Muscle layer of colon (tissue), 2 donors: ENCODE data around the gene CIAO3.

Experiments used
- H3K27ac ChIP-seq: one replicate; pipeline ENCODE4 v1.7.0; 2013; ENCODE audit warnings: low read depth, mild to moderate bottlenecking, low read length, moderate library complexity
- H3K27me3 ChIP-seq, 2 donors: one replicate each; pipeline ENCODE4 v1.7.0; 2013; ENCODE audit warnings: low read length in 2 of 2, mild to moderate bottlenecking in 2 of 2; ENCODE audit not compliant: insufficient read depth in 2 of 2, control insufficient read depth in 1 of 2
- H3K36me3 ChIP-seq: one replicate; pipeline ENCODE4 v1.7.0; 2013; ENCODE audit warnings: mild to moderate bottlenecking, low read length; ENCODE audit not compliant: insufficient read depth
- H3K4me1 ChIP-seq: one replicate; pipeline ENCODE4 v1.7.0; 2013; ENCODE audit warnings: mild to moderate bottlenecking, low read length; ENCODE audit not compliant: insufficient read depth
- H3K4me3 ChIP-seq, 2 donors: one replicate each; pipeline ENCODE4 v1.7.0; 2013; ENCODE audit warnings: low read length in 2 of 2, low read depth in 1 of 2, mild to moderate bottlenecking in 1 of 2, moderate library complexity in 1 of 2
- H3K9ac ChIP-seq: one replicate; pipeline ENCODE4 v1.7.0; 2013; ENCODE audit warnings: low read length
- H3K9me3 ChIP-seq: one replicate; pipeline ENCODE4 v1.7.0; 2013; ENCODE audit warnings: mild to moderate bottlenecking, low read length
- donor health status: abdominal sarcoma.
- donor health status: Adenocarcinoma of cecum.

CIAO3 gene

DNA sequence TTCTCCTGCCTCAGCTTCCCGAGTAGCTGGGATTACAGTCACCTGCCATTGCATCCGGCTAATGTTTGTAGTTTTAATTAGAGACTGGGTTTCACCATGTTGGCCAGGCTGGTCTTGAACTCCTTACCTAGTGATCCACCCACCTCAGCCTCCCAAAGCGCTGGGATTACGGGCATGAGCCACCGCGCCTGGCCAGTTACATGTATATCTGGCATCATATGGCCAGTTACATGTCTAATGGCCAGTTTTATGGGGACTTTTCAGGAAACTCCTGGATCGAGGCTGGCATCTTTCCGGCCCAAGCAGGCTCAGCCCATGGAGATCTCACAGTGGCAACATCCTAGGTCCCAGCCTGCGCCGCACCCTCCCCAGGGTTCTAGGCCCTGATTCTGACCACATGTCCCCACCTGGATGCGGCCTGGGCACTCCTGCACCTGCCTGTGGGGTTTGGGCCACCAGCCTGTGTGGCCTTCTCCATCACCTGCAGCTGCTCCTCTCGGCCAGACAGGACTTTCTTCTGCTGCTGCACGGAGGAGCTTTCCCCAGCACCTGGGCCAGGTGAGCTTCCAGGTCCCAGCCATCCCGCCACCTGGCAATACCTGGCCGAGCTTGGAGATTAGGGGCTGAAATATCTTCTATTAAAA lies 1.3 kb upstream of the CIAO3 start:
- no peak overlapping the region for H3K27ac ChIP-seq
- H3K4me1 ChIP-seq, result peaks cover 10% of the 10 kb centered on the region
- H3K27me3 ChIP-seq, result peaks cover 0 to 3% of the 10 kb centered on the region in 2 donors
- no peaks in the 10 kb centered on the region for H3K9me3 ChIP-seq
- H3K4me3 ChIP-seq, result no peak overlapping the region
- peaks cover 9% of the 10 kb centered on the region for H3K36me3 ChIP-seq
- no peak overlapping the region for H3K9ac ChIP-seq

DNA sequence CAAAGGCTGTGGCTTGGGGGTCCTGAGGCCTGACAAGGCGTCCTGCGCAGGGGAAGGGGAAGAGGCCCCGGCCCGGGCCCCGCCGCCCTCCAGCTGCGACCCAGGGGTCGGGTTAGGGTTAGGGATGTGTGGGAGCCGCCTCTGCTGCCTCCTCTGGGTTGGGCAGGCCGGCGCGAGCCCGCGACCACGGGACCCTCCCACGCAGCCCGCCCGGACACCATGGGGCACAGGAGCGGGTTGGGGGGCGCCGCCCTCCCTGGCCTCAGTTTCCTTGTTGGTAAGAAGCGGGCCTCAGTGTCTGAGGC lies 386 bp downstream of the CIAO3 start:
- Histone ChIP-seq H3K36me3 (peaks cover 17% of the 10 kb centered on the region), H3K9ac (peak overlapping the region; percentile 27), H3K4me3 (peak overlapping the region; percentile 72 to 97), H3K9me3 (no peaks in the 10 kb centered on the region), H3K27me3 (peaks cover 0 to 3% of the 10 kb centered on the region in 2 donors), H3K4me1 (peaks cover 10% of the 10 kb centered on the region), H3K27ac (peak overlapping the region; percentile 82)

DNA sequence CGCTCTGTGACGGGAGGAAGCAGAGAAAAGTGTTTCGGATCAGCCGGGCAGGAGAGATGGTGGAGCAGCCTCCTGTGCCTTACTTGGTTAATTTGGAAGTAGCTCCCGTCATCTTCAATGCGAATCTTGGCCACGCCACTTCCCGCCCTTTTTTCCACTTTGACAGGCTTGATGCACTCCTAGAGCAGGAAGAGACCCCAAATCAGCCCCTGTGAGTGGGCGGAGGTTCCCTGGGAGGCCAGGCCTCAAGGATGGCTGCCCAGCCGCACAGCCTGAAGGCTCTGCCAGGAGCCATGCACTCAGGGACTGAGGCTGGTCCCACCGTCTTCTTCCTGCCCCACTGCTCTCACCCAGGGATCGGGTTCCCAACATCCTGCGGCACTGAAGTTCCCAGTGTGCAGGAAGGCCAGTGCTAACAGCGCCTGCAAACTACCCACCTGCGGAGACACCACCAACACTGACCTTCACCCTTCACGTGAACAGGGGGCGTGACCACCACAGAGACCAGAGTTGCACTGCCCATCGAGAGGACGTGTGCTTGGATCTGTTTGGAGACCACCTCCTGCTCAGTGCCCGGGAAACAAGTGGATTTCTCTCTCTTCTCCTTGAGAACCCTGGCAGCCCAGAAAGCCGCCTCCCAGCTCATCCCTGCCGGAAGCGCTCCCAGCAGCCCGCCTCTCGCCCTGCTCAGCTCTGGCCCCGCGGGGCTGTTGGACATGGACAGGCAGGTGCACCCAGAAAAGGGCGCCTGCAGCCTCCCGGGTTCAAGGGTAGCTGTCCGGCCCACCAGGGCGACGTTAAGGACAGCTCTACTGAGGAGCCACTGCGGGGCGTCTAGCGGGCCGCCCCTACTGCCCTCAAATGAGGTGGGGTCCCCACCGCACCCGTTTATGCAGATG lies 988 bp downstream of the CIAO3 start:
- H3K36me3 ChIP-seq, result peaks cover 21% of the 10 kb centered on the region
- no peaks in the 10 kb centered on the region for H3K9me3 ChIP-seq
- peak overlapping the region; percentile 27 for H3K9ac ChIP-seq
- peak overlapping the region; percentile 82 for H3K27ac ChIP-seq
- peaks cover 10% of the 10 kb centered on the region for H3K4me1 ChIP-seq
- H3K4me3 ChIP-seq, result peak overlapping the region; percentile 72 to 97
- peaks cover 0 to 3% of the 10 kb centered on the region in 2 donors for H3K27me3 ChIP-seq

DNA sequence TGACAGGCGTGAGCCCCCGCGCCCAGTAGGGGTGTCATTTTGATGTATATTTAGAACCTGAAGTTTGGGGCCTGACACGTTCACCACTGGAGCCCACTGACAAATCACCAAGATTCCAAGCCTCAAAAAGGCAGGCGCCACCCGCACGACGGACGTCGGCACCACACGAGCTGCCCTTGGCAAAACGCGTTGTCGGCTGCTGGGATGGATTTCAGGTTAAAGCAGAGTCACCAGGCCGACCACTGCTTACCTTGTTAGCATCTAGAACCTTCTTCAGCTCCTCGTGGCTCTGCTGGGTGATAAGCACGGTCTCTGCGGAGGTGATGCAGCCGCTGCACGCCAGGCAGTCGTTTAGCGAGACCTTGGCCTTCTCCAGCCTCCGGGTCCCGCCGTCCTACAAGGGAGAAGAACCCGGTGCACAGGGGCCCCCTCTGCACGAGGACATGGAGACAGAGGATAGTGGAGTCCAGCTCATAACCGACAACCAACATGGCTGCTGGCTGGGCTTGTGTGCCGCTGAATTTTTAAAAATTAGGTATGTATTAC lies 3.8 kb downstream of the CIAO3 start:
- Histone ChIP-seq H3K27ac (no peak overlapping the region), H3K4me3 (no peak overlapping the region), H3K9ac (no peak overlapping the region), H3K9me3 (no peaks in the 10 kb centered on the region), H3K27me3 (no peaks in the 10 kb centered on the region), H3K36me3 (peaks cover 25% of the 10 kb centered on the region), H3K4me1 (peaks cover 10% of the 10 kb centered on the region)

DNA sequence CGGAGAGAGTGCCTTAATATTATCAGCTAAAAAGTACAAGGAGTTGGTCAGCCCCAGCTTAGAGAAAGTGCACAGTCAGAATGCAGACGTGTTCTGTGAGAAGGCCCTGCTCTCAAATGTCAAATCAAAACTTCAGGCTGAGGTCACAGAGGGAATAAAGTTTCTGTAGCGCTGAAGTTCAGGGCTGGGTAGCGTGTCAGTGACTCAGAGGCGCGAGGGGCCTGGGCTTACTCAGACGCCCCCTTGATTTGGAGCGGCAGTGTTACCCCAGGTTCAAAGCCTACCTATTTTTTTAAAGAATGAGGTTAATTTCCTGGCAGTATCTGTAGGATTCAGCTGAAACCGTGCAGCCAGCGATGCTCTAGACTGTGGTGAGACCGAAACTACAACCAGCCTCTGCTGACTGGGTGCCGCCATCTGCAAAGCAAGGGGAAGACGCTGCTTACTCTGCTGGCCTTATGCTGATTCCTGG lies 4.8 kb downstream of the CIAO3 start:
- H3K9me3 ChIP-seq, result no peaks in the 10 kb centered on the region
- peaks cover 7% of the 10 kb centered on the region for H3K4me1 ChIP-seq
- H3K9ac ChIP-seq, result no peak overlapping the region
- peaks cover 26% of the 10 kb centered on the region for H3K36me3 ChIP-seq
- no peak overlapping the region for H3K4me3 ChIP-seq
- H3K27ac ChIP-seq, result no peak overlapping the region
- no peaks in the 10 kb centered on the region for H3K27me3 ChIP-seq

DNA sequence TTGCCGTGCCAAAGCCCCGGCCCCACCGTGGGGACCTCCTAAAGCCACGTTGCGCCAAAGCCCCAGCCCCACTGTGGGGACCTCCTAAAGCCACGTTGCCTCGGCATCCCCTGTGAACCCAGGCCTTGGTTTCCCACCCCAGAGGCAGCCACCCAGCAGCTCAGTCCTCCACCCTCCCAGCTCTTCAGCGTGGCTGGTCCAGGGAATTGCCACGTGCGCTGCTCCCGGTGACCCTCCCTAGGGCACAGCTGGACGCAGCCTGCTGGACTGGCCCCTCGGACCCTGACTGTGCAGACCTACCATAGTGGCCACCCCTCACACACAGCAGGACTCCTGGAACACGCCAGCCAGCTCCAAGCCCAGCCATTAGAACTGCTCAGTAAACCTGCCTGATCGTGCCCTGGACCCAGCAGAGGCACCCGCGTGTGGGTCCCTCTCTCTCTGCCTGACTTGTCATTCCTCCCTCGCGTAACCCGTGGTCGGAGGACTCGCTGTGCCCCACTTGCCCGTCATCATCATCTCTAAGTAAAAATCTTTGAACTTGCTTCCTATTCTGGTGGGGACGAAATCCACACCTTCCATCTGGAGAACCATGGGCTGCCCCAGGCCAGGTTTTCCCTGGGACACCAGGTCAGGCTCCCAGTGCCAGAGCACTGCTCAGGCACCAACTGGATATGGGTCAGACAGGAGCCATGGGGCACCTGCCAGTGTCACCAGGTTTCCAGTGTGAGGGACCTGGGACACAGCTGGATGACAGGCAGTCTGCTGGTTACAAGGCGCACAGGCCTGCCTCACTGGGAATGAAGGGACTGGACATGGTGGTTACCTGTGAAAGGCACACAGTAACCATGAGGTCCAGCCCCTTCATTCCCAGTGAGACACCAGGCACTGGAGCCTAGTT lies 5.6 kb downstream of the CIAO3 start:
- Histone ChIP-seq H3K9me3 (no peaks in the 10 kb centered on the region), H3K36me3 (peaks cover 26% of the 10 kb centered on the region), H3K27ac (no peak overlapping the region), H3K9ac (no peak overlapping the region), H3K4me3 (no peak overlapping the region), H3K27me3 (no peaks in the 10 kb centered on the region), H3K4me1 (peaks cover 7% of the 10 kb centered on the region)

DNA sequence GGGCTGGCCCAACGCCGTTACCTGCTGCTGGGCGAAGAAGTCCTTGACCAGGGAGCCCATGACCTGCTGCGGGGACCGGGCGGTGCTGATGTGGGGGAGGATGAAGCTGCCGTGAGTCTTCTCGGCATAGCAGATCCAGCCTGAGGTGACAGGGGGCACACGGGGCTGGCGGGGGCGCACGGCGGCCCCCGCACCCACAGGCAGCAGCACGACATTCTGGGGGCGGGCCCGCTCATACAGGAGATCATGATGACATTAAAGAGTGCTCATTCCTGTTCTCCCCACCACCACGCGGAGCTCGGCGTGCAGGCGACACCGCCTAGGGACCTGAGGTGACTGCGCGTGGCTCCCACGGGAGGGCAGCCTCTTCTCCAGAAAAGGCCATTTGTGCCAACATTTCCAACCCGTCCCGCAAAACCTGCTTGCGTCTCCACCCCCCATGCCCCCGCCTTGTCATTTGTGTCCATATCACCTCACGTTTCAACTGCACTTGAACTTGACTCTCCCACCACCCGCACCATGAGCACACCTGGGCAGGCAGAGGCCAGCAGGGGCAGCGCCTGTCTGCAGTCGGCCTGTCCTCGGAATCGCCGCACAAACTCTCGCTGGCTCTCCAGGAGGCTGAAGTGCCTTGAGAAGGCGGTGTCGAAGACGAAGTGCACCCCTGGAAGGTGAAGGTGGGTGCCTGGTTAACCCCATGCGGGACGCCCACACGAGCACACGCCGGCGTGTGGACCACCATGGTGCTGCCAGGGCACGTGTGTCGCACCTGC lies 6.4 kb downstream of the CIAO3 start:
- H3K27me3 ChIP-seq, result peaks cover 0 to 2% of the 10 kb centered on the region in 2 donors
- no peak overlapping the region for H3K27ac ChIP-seq
- no peak overlapping the region for H3K4me3 ChIP-seq
- no peaks in the 10 kb centered on the region for H3K4me1 ChIP-seq
- no peaks in the 10 kb centered on the region for H3K9me3 ChIP-seq
- H3K36me3 ChIP-seq, result peaks cover 26% of the 10 kb centered on the region
- no peak overlapping the region for H3K9ac ChIP-seq

DNA sequence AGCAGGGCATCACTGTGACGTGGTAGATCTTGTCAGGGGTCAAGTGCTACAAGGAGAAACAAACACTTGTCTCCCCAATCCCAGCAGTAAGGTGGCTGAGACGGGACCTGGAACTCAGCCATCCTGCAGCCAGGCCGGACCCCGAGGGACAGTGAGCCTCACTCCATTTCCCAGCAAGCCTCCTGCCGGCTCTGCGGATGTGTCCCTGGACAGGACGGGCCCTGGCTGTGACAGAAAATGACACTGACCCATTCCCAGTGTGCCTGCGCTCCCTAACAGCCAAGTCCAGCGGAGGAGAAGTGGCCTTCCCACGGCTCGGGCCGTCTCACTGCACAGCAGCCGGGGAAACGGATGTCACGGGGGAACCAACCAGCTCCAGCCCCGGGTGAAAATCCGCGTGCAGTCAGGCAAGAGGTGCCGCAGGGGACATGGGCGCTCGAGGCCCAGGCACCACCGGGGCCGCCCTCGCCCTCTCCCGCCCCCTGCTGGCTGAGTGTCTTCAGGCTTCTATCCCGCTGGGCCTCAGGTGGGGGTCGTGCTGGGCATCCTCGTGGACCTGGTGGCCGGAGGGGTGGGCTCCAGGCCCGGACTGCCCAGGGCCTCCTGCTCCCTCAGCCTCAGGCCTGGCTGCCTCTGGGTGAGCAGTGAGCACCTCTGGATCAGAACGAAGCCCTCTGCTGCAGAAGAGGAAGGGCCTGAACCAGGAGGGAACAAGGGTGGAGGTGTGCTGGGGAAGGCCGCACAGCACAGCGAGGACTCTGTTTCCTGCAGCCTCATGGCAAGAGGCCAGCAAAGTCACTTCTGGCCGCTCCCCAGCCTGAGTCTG lies 7.2 kb downstream of the CIAO3 start:
- no peak overlapping the region for H3K9ac ChIP-seq
- no peak overlapping the region for H3K4me3 ChIP-seq
- H3K4me1 ChIP-seq, result no peaks in the 10 kb centered on the region
- H3K9me3 ChIP-seq, result no peaks in the 10 kb centered on the region
- H3K27ac ChIP-seq, result no peak overlapping the region
- peaks cover 0 to 8% of the 10 kb centered on the region in 2 donors for H3K27me3 ChIP-seq
- H3K36me3 ChIP-seq, result peaks cover 26% of the 10 kb centered on the region

DNA sequence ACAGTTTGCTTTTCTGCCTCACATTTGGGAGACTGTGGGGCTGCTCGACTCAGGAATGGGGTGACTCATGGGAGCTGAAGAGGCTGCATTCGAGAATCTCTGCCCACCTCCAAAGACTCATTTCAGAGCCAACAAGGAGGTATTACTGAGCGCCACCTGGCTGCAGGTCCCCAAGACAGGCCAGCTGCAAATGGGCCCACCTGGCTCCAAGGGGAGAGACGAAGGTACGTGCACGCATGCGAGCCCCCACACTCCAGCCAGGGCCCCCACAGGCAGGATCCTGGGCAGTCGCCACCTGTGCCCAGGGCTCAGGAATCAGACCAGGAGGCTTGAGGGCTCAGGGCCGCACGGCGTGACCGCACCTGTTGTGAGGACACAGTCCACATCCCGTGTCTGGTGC lies 7.9 kb downstream of the CIAO3 start:
- Histone ChIP-seq H3K9me3 (no peaks in the 10 kb centered on the region), H3K27ac (no peak overlapping the region), H3K9ac (no peak overlapping the region), H3K36me3 (peaks cover 24% of the 10 kb centered on the region), H3K27me3 (peaks cover 0 to 12% of the 10 kb centered on the region in 2 donors), H3K4me1 (no peaks in the 10 kb centered on the region), H3K4me3 (no peak overlapping the region)

DNA sequence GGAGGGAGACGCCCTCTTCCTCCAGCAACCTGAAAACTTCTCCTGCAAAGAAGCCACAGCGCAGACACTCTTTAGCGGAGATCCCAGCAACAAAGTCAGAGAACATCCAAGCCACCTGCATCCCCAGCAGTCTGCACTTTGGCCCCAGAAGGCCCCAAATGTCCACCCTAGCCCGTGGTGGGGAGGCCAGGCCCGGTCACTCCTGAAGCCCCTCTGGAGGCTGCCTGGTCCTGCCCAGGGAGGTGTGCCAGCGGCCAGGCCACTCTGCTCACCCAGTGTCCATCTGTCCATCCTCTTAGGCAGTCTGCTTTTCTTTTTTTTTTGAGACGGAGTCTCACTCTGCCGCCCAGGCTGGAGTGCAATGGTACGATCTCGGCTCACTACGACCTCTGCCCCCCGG lies 8.5 kb downstream of the CIAO3 start:
- no peak overlapping the region for H3K27ac ChIP-seq
- peaks cover 4% of the 10 kb centered on the region for H3K4me1 ChIP-seq
- no peaks in the 10 kb centered on the region for H3K9me3 ChIP-seq
- peaks cover 19% of the 10 kb centered on the region for H3K36me3 ChIP-seq
- H3K4me3 ChIP-seq, result no peak overlapping the region
- peaks cover 4 to 17% of the 10 kb centered on the region in 2 donors for H3K27me3 ChIP-seq
- H3K9ac ChIP-seq, result no peak overlapping the region
